ENCODE results near the gene ACTL8.

GRCh38 chr1:17808816-17809215, 53.7 kb downstream of the ACTL8 start:
- TF ChIP-seq, protein P1, sequence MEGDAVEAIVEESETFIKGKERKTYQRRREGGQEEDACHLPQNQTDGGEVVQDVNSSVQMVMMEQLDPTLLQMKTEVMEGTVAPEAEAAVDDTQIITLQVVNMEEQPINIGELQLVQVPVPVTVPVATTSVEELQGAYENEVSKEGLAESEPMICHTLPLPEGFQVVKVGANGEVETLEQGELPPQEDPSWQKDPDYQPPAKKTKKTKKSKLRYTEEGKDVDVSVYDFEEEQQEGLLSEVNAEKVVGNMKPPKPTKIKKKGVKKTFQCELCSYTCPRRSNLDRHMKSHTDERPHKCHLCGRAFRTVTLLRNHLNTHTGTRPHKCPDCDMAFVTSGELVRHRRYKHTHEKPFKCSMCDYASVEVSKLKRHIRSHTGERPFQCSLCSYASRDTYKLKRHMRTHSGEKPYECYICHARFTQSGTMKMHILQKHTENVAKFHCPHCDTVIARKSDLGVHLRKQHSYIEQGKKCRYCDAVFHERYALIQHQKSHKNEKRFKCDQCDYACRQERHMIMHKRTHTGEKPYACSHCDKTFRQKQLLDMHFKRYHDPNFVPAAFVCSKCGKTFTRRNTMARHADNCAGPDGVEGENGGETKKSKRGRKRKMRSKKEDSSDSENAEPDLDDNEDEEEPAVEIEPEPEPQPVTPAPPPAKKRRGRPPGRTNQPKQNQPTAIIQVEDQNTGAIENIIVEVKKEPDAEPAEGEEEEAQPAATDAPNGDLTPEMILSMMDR (IDR thresholded peaks at IDR 0.05; ENCODE audit: poor library complexity): no peak
- TF ChIP-seq EZH2 (IDR thresholded peaks at IDR 0.05; ENCODE audit: borderline replicate concordance): no peak
- TF ChIP-seq EZH2phosphoT487 (IDR thresholded peaks at IDR 0.05; ENCODE audit: low read depth, severe bottlenecking, unreplicated experiment): no peak
